Endothelial cell of umbilical vein (primary cell): ENCODE results near the gene CST3. TPM values are rescaled to one million over a fixed set of nuclear protein-coding genes. Genes with fewer than 3 reads are reported as not detected.
"Not testable (repeated sequence)": the region's sequence is repeated elsewhere in the genome, so short reads cannot be mapped to it uniquely, and the experiment has no call there.

Experiments used
- BruUV-seq: library from RNA; stranded (reverse); fragments of 400-500 nt; replicated peaks from 2 replicates; lab custom pipeline; 2021; lab: Mats Ljungman, UMichigan
- CTCF ChIA-PET: fragments of 300-600, 350-600 bp; sonication (Branson Sonifier 250); formaldehyde crosslinking; loops from one replicate; lab custom pipeline; 2021; ENCODE audit warnings: antibody characterized with exemption, inconsistent platforms; lab: Charles Lee
- POLR2A ChIA-PET: fragments of 300-600, 350-600 bp; sonication (Branson Sonifier 250); formaldehyde crosslinking; loops from one replicate; lab custom pipeline; 2021; ENCODE audit warnings: antibody characterized with exemption, inconsistent platforms; lab: Charles Lee
- DNase-seq: peaks from one replicate; pipeline ENCODE4 v3.0.0-alpha.2; 2011; ENCODE audit warnings: low read depth, low spot score
- FAIRE-seq: peaks from 2 replicates; lab custom pipeline; 2011; peaks lifted over from hg19 to GRCh38; lab: Jason Lieb, UNC
- H2AFZ ChIP-seq: 2 replicates; pipeline ENCODE4 v1.6.0; 2012; ENCODE audit warnings: low read depth, low read length, control low read depth, inconsistent platforms
- H3K27ac ChIP-seq: 2 replicates; pipeline ENCODE4 v1.5.1; 2011; ENCODE audit warnings: low read depth, mild to moderate bottlenecking, control low read depth, low read length, moderate library complexity; ENCODE audit not compliant: insufficient read depth
- H3K27me3 ChIP-seq, 2 experiments: 2 replicates each; pipeline versions ENCODE4 v1.6.0 to v1.6.1; 2011; ENCODE audit warnings: low read length in 2 of 2, mixed read lengths in 1 of 2; ENCODE audit not compliant: control insufficient read depth in 2 of 2, insufficient read depth in 2 of 2
- H3K36me3 ChIP-seq, 2 experiments: 2 replicates in 1 of 2; 3 replicates in 1 of 2; pipeline ENCODE4 v1.5.1; 2011; ENCODE audit warnings: low read length in 2 of 2, mild to moderate bottlenecking in 1 of 2, moderate library complexity in 1 of 2; ENCODE audit not compliant: control insufficient read depth in 2 of 2, insufficient read depth in 2 of 2; ENCODE audit errors: extremely low read depth in 1 of 2
- H3K4me1 ChIP-seq: 3 replicates; pipeline ENCODE4 v1.5.1; 2011; ENCODE audit warnings: mild to moderate bottlenecking, low read length; ENCODE audit not compliant: control insufficient read depth, insufficient read depth; ENCODE audit errors: extremely low read depth
- H3K4me2 ChIP-seq: 2 replicates; pipeline ENCODE4 v1.6.1; 2011; ENCODE audit warnings: low read length, control low read depth, mixed read lengths; ENCODE audit not compliant: insufficient read depth
- H3K4me3 ChIP-seq, 3 experiments: fragments of 200-600 bp in 1 of 3; sonication (generic), shearing (Covaris generic) in 1 of 3; replicated peaks in 1 of 3; 2 replicates each; pipeline ENCODE4 v1.5.1; 2011 to 2016; ENCODE audit warnings: control low read depth in 3 of 3, low read length in 3 of 3, mild to moderate bottlenecking in 2 of 3, inconsistent platforms in 1 of 3, low read depth in 1 of 3, moderate library complexity in 1 of 3; ENCODE audit not compliant: insufficient read depth in 1 of 3
- H3K79me2 ChIP-seq: 2 replicates; pipeline ENCODE4 v1.6.0; 2012; ENCODE audit warnings: low read length, inconsistent platforms; ENCODE audit not compliant: control insufficient read depth, insufficient read depth
- H3K9ac ChIP-seq: replicated peaks from 2 replicates; pipeline ENCODE3; 2011; ENCODE audit warnings: low read length, control low read depth; ENCODE audit not compliant: insufficient read depth; ENCODE audit errors: extremely low read depth
- H3K9me1 ChIP-seq: replicated peaks from 3 replicates; pipeline ENCODE4 v1.6.0; 2011; ENCODE audit warnings: mild to moderate bottlenecking, low read length; ENCODE audit not compliant: control insufficient read depth, insufficient read depth; ENCODE audit errors: extremely low read depth
- H3K9me3 ChIP-seq: replicated peaks from 2 replicates; pipeline ENCODE4 v1.5.1; 2012; ENCODE audit warnings: low read length, inconsistent platforms; ENCODE audit not compliant: control insufficient read depth, insufficient read depth
- H4K20me1 ChIP-seq: replicated peaks from 2 replicates; pipeline ENCODE3; 2011; ENCODE audit warnings: mild to moderate bottlenecking, low read length; ENCODE audit not compliant: control insufficient read depth, insufficient read depth; ENCODE audit errors: extremely low read depth
- CTCF ChIP-seq, 2 donors: IDR thresholded peaks; 1 replicate in 1 of 2; 2 replicates in 1 of 2; pipeline ENCODE4 v1.5.1; 2011; ENCODE audit warnings: low read length in 2 of 2, mild to moderate bottlenecking in 2 of 2, moderate library complexity in 2 of 2, control low read depth in 1 of 2, inconsistent platforms in 1 of 2, low read depth in 1 of 2; ENCODE audit not compliant: insufficient read depth in 1 of 2; ENCODE audit errors: extremely low read depth in 1 of 2
- EZH2 ChIP-seq: IDR thresholded peaks from 2 replicates; pipeline ENCODE4 v1.6.1; 2012; ENCODE audit warnings: borderline replicate concordance, low read depth, mild to moderate bottlenecking, moderate library complexity, low read length, inconsistent platforms; ENCODE audit not compliant: severe bottlenecking
- FOS ChIP-seq: IDR thresholded peaks from 2 replicates; pipeline ENCODE4 v1.6.1; 2011; ENCODE audit warnings: mild to moderate bottlenecking, low read length, moderate library complexity, borderline replicate concordance; ENCODE audit not compliant: insufficient read depth
- JUN ChIP-seq: IDR thresholded peaks from 2 replicates; pipeline ENCODE4 v1.6.1; 2011; ENCODE audit warnings: borderline replicate concordance, low read depth; ENCODE audit not compliant: insufficient read length, insufficient read depth
- MAX ChIP-seq: IDR thresholded peaks from 2 replicates; pipeline ENCODE4 v1.6.1; 2011; ENCODE audit not compliant: insufficient read depth, insufficient read length
- MYC ChIP-seq: IDR thresholded peaks from one replicate; pipeline ENCODE4 v1.6.1; 2011; ENCODE audit warnings: mild to moderate bottlenecking, low read depth, low read length
- POLR2A ChIP-seq: IDR thresholded peaks from 2 replicates; pipeline ENCODE4 v1.6.1; 2012; ENCODE audit warnings: low read depth, mild to moderate bottlenecking, control low read depth, low read length
- POLR2AphosphoS5 ChIP-seq: IDR thresholded peaks from 2 replicates; pipeline ENCODE4 v1.6.1; 2012; ENCODE audit warnings: low read depth, mild to moderate bottlenecking, control low read depth, low read length, moderate library complexity; ENCODE audit not compliant: insufficient read depth
- dilution Hi-C: fragments of 300-500 bp; cut with MboI; formaldehyde crosslinking; loops from one replicate; pipeline ENCODE4 v1.15.0; 2019; ENCODE audit warnings: low sequenced_read_pairs; ENCODE audit not compliant: extremely low pct_ligation_motif_present
- intact Hi-C: fragments of 100-400 bp; cut with micrococcal nuclease; formaldehyde crosslinking; loops from one replicate; pipeline ENCODE4 v1.10.0; 2022
- polyA plus RNA-seq, 4 experiments: library from polyadenylated mRNA; depleted of rRNA in 3 of 4; stranded (reverse) in 3 of 4; unstranded in 1 of 4; fragments of >200 nt; gene quantifications; 2 replicates each; pipeline versions ENCODE4 v1.2.1 to v1.2.3, GENCODE V29; 2011 to 2012; ENCODE audit warnings: missing spikeins in 1 of 4
- total RNA-seq: library from RNA; stranded (reverse); gene quantifications from 2 replicates; pipeline ENCODE4 v1.2.3, GENCODE V29; 2021

CST3 gene
- total and polyA plus RNA-seq, 2 donors (not counting 3 experiments of a cell fraction or from before 2014, with no cell fraction given) = 251 to 479 TPM

DNA sequence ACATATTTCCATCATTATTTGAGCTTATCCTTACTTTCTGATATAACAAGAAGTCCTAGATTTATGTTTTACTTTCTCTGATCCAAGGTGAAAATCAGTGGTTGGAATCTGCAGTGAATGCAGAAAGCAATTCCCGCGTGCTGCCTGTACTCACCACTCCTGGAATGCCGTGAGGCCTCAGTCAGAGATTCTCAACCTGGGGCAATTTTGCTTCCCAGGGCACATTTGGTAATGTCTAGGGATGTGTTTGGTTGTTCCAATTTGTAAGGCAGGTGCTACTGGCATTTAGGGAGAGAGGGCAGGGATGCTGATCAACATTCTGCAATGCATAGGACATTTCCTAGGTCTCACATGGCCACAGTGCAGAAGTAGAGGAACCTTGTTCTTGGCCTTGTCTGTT is 27.2 kb upstream of the CST3 start:
- peaks cover 7% of the 10 kb centered on the region for H3K4me1 ChIP-seq
- no peak overlapping the region for H3K4me3 ChIP-seq
- H3K27me3 ChIP-seq = no peaks in the 10 kb centered on the region
- TF ChIP-seq FOS (no peak), CTCF (IDR thresholded peaks at IDR 0.05; ENCODE audit: extremely low read depth in 1 of 2, insufficient read depth in 1 of 2, low read depth in 1 of 2, low read length in 2 of 2) (no peak), JUN (no peak), MYC (no peak), POLR2A (no peak), POLR2AphosphoS5 (no peak), EZH2 (no peak), MAX (no peak)
- no peaks in the 10 kb centered on the region for H3K36me3 ChIP-seq
- no peak overlapping the region for H3K4me2 ChIP-seq
- intact Hi-C loops = loop anchor here (5.0 to 10.0 kb wide), 3 partner anchors 60 to 223 kb away; partner anchors contain the start of gene CST9
- POLR2A ChIA-PET = no interaction called here
- H4K20me1 ChIP-seq = no peaks in the 10 kb centered on the region
- H3K9me1 ChIP-seq = no peaks in the 10 kb centered on the region
- H3K79me2 ChIP-seq = no peaks in the 10 kb centered on the region
- DNase-seq (no peak), FAIRE-seq (no peak)
- no TSS peak for BruUV-seq
- CTCF ChIA-PET = no interaction called here
- H3K9ac ChIP-seq = no peak overlapping the region
- no peaks in the 10 kb centered on the region for H3K9me3 ChIP-seq
- no peak overlapping the region for H3K27ac ChIP-seq
- dilution Hi-C loops = no loop called here
- no peak overlapping the region for H2AFZ ChIP-seq

- H3K4me3 ChIP-seq, H2AFZ ChIP-seq, H4K20me1 ChIP-seq, H3K9me1 ChIP-seq, H3K27ac ChIP-seq, DNase-seq, CTCF ChIA-PET, dilution Hi-C loops, POLR2A ChIA-PET, BruUV-seq, H3K27me3 ChIP-seq, H3K9ac ChIP-seq, H3K36me3 ChIP-seq, H3K79me2 ChIP-seq, H3K4me2 ChIP-seq, H3K9me3 ChIP-seq, H3K4me1 ChIP-seq: not testable (repeated sequence)
- intact Hi-C loops = loop anchor here (10.0 kb wide), 1 partner anchor 59 kb away; the partner anchor contains the start of gene CST9
- peak; percentile 48 for FAIRE-seq
These were observed 26.3 kb upstream of the CST3 start for GRCh38 chr20:23664046-23664445.
